Gastroesophageal sphincter (tissue), 3 donors: ENCODE data around the gene FOXK1.

ENCODE experiments used
- POLR2A ChIP-seq, 2 donors: fragments of 450-650 bp; IDR thresholded peaks; one replicate each; pipeline ENCODE4 v1.6.1; 2017; ENCODE audit warnings: antibody characterized with exemption in 2 of 2, mild to moderate bottlenecking in 2 of 2, moderate library complexity in 1 of 2
- TF ChIP-seq, protein P1 (sequence below), 4 experiments: fragments of 200-600 bp in 2 of 4; fragments of 450-650 bp in 2 of 4; sonication (generic) in 1 of 4; IDR thresholded peaks; one replicate each; pipeline ENCODE4 v1.5.1; 2017 to 2019; ENCODE audit warnings: antibody characterized with exemption in 4 of 4, mild to moderate bottlenecking in 2 of 4, moderate library complexity in 2 of 4

DNA sequence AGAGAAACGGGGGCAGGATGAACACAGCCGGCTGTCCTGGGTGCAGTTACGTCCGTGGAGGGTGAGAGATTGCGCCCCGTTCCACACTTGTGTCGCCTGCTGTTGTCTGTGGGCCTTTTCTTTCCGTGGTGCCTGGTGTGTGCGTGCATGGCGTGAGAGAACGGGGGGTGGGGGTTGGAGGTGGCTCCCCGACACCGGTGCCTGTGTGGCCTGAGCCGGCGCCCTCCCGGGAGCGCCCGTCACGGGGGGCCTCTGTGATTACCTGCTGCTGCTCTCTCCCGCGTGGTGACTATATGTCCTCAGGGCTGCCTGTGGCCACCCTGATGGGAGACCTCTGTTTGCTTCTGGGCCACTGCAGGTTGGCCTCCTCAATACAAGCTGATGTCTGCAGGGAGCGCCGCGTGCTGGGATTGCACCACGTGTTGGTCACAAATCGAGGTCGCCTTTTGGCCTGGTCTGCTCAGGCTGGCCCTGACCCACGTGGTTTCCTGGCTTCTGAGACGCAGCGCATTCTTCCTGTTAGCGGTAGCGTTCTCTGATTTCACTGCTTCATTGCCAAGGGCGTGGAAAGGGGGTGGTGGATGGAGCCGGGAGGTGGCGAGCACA is 82.4 kb downstream of the FOXK1 start:
- TF ChIP-seq, protein P1, sequence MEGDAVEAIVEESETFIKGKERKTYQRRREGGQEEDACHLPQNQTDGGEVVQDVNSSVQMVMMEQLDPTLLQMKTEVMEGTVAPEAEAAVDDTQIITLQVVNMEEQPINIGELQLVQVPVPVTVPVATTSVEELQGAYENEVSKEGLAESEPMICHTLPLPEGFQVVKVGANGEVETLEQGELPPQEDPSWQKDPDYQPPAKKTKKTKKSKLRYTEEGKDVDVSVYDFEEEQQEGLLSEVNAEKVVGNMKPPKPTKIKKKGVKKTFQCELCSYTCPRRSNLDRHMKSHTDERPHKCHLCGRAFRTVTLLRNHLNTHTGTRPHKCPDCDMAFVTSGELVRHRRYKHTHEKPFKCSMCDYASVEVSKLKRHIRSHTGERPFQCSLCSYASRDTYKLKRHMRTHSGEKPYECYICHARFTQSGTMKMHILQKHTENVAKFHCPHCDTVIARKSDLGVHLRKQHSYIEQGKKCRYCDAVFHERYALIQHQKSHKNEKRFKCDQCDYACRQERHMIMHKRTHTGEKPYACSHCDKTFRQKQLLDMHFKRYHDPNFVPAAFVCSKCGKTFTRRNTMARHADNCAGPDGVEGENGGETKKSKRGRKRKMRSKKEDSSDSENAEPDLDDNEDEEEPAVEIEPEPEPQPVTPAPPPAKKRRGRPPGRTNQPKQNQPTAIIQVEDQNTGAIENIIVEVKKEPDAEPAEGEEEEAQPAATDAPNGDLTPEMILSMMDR (IDR thresholded peaks at IDR 0.05): no peak
- no peak for TF ChIP-seq POLR2A (IDR thresholded peaks at IDR 0.05)
